NB4 (cell line): ENCODE measurements around the gene SIGLEC10.
"Not testable (repeated sequence)": the region's sequence is repeated elsewhere in the genome, so short reads cannot be mapped to it uniquely, and the experiment has no call there.

Source experiments
- DNase-seq: peaks from one replicate; pipeline ENCODE4 v3.0.0; 2010; ENCODE audit warnings: low read depth
- H3K4me3 ChIP-seq: one replicate; pipeline ENCODE4 v1.5.1; 2011; ENCODE audit warnings: mild to moderate bottlenecking, low read depth, low read length, moderate library complexity
- CTCF ChIP-seq: IDR thresholded peaks from one replicate; pipeline ENCODE4 v1.5.1; 2012; ENCODE audit warnings: low read depth, low read length
- MAX ChIP-seq: IDR thresholded peaks from 2 replicates; pipeline ENCODE4 v1.6.1; 2011; ENCODE audit warnings: low read depth, low read length
- MYC ChIP-seq: IDR thresholded peaks from 2 replicates; pipeline ENCODE4 v1.6.1; 2011; ENCODE audit warnings: low read depth, low read length
- POLR2A ChIP-seq: IDR thresholded peaks from 2 replicates; pipeline ENCODE4 v1.6.1; 2011; ENCODE audit warnings: mild to moderate bottlenecking; ENCODE audit not compliant: insufficient read length; ENCODE audit errors: extremely low read depth

Gene SIGLEC10

GRCh38 chr19:51427201-51427600 lies 9.8 kb upstream of the SIGLEC10 start:
- no peak overlapping the region for H3K4me3 ChIP-seq
- TF ChIP-seq MAX (no peak), POLR2A (no peak), CTCF (no peak), MYC (no peak)
- DNase-seq = no peak

- H3K4me3 ChIP-seq = no peak overlapping the region
- TF ChIP-seq POLR2A (no peak), CTCF (peak; percentile 94), MYC (peak; percentile 74), MAX (peak; percentile 76)
- DNase-seq = peak; percentile 88
These were observed 4.6 kb upstream of the SIGLEC10 start for GRCh38 chr19:51422053-51422448.

- H3K4me3 ChIP-seq = no peak overlapping the region
- no peak for TF ChIP-seq MAX
- TF ChIP-seq POLR2A = no peak
- no peak for TF ChIP-seq MYC
- no peak for TF ChIP-seq CTCF
- peak; percentile 47 for DNase-seq
These were observed 4.0 kb upstream of the SIGLEC10 start for GRCh38 chr19:51421229-51422052.

GRCh38 chr19:51420511-51420910 lies 3.1 kb upstream of the SIGLEC10 start:
- H3K4me3 ChIP-seq, DNase-seq: not testable (repeated sequence)

GRCh38 chr19:51418707-51419106 lies 1.3 kb upstream of the SIGLEC10 start:
- no peak overlapping the region for H3K4me3 ChIP-seq
- DNase-seq = no peak
- no peak for TF ChIP-seq CTCF
- no peak for TF ChIP-seq MAX
- no peak for TF ChIP-seq MYC
- TF ChIP-seq POLR2A = no peak

GRCh38 chr19:51417810-51418157 lies 342 bp upstream of the SIGLEC10 start:
- peak overlapping the region; percentile 32 for H3K4me3 ChIP-seq
- TF ChIP-seq POLR2A (no peak), MAX (no peak), MYC (no peak), CTCF (no peak)
- no peak for DNase-seq

- not testable (repeated sequence) for H3K4me3 ChIP-seq
These were observed 1.0 kb downstream of the SIGLEC10 start for GRCh38 chr19:51416422-51416821.

More at GRCh38 chr19:51416422-51416821, 1.0 kb downstream of the SIGLEC10 start:
- not testable (repeated sequence) for DNase-seq
